Measurements from ENCODE around the gene AHCYL2.
"Not testable (repeated sequence)": the region's sequence is repeated elsewhere in the genome, so short reads cannot be mapped to it uniquely, and the experiment has no call there.

Gene AHCYL2

GRCh38 chr7:129457101-129457500, 232.3 kb downstream of the AHCYL2 start:
- no peak for DNase-seq

DNA sequence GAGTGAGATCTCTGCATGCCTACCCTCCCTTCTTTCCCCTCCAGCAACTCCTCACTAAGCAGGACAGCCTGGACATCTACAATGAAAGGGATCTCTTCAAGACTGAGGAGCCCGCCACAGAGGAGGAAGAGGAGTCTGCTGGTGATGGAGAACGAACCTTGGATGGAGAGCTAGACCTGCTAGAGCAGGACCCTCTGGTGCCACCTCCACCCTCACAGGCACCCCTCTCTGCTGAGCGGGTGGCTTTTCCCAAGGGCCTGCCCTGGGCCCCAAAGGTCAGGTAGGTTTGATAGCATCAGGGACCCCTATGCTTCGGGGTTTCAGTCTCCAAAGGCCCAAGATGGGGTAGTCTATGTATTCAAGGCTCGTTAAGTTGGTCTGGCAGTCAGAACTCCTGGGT, 233.3 kb downstream of the AHCYL2 start:
- DNase-seq: no peak

- DNase-seq: no peak
Observed at GRCh38 chr7:129461809-129462208, 237.0 kb downstream of the AHCYL2 start.

GRCh38 chr7:129462420-129462819, 237.6 kb downstream of the AHCYL2 start:
- DNase-seq: peak; percentile 15 to 72 (median 61)

DNA sequence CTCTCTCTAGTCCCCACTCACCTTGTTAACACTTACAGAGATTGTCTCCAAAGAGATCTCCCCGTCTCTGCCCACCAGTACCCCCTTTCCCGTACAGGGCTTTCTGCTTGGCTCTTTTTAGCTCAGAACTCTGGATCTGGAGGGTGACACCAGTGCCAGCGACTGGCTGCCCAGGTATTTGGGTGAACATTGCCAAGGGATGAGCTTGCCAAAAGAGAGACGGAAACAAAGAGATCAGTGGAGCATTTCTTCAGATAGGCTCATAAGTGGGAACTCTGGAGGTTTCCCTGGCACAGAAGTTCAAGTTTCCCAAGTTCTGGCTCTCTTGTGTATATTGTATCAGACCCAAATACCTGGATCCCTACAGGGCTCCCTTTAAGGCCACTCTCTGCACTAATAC, 239.4 kb downstream of the AHCYL2 start:
- DNase-seq: no peak

- DNase-seq: no peak
Observed at GRCh38 chr7:129465080-129465479, 240.2 kb downstream of the AHCYL2 start.

DNA sequence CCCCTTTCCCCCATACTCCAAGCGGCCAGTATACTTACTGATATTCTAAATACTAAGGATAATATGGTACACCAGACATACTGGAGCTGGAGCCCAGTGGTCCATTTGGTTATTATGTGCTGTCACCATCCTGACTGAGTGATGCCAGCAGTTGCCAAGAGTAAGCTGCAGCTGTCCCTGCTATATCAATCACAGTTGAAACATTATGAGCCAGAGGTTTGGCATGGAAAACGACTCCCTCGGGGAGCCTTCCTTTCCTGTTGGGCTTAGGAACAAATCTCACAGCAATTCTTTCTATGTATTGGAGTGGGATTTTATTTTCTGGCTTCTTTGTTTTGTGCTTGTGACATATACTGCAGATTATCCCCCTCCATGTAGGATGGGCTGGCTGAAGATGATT, 242.0 kb downstream of the AHCYL2 start:
- DNase-seq: no peak

- no peak for DNase-seq
Observed at GRCh38 chr7:129468087-129468486, 243.3 kb downstream of the AHCYL2 start.

- DNase-seq: no peak
Observed at GRCh38 chr7:129468547-129468946, 243.7 kb downstream of the AHCYL2 start.

DNA sequence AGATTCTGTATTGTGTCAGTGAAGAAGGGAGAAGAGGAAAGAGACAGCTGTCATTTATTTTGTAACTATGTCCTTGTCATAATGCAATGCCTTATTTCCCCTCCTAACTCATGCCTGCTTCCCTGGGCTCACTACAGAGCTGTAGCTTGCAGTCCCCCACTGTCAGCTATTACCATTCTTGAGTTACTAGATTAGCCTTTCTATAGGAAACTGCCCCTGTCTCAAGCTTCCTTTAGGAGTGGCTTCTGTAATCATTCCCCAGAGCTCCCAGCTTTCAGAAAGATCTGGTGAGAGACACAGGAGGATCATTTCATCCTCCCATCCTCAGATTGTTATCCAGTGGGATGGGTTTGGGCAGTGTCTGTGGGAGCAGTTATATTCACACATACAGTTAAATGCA, 245.1 kb downstream of the AHCYL2 start:
- no peak for DNase-seq

- DNase-seq: no peak
Observed at GRCh38 chr7:129470411-129470810, 245.6 kb downstream of the AHCYL2 start.

DNA sequence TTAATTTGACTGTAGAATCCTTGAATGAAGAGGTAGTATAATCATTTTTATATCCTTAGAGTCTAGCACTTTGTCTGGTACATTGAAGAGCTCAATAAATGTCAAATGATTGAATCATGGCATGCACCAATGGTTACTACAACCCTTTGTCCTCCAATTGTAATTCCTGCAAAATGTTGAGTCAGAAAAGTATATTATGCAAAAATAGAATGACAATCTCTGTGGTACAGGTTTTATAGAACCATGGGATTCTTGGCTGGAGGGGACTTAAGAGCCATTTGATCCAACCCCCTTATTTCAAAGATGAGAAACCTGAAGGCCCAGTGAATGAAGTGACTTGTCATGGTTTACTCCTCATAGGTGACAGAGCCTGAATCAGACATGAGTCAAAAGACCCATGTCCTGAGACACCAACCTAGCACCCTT, 246.6 kb downstream of the AHCYL2 start:
- DNase-seq: no peak

- DNase-seq: not testable (repeated sequence)
Observed at GRCh38 chr7:129475931-129476330, 251.1 kb downstream of the AHCYL2 start.

DNA sequence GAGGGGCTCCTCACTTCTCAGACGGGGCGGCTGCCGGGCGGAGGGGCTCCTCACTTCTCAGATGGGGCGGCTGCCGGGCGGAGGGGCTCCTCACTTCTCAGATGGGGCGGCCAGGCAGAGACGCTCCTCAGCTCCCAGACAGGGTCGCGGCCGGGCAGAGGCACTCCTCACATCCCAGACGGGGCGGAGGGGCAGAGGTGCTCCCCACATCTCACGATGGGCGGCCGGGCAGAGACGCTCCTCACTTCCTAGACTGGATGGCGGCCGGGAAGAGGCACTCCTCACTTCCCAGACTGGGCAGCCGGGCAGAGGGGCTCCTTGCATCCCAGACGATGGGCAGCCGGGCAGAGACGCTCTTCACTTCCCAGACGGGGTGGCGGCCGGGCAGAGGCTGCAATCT, 251.6 kb downstream of the AHCYL2 start:
- DNase-seq: not testable (repeated sequence)
